Thymus (tissue), 2 donors: ENCODE data around the gene TSG101. TPM values are rescaled to one million over a fixed set of nuclear protein-coding genes. Genes with fewer than 3 reads are reported as not detected.

Source experiments
- polyA plus RNA-seq: library from polyadenylated mRNA; stranded (reverse); fragments of 200-250 nt; gene quantifications from one replicate; pipeline ENCODE4 v1.2.3, GENCODE V29; 2013
- total RNA-seq: library from RNA; stranded (reverse); fragments of 120-200 nt; gene quantifications from one replicate; pipeline ENCODE4 v1.2.4, GENCODE V29; 2013
- donor health status: healthy.

Gene TSG101
- total and polyA plus RNA-seq, 2 donors, result 54.2 to 77.7 TPM

Other genes starting within 250 kb of the TSG101 start
- 29.7 TPM for gene HPS5, start 204.8 kb downstream of the TSG101 start, total RNA-seq
- 20.2 TPM for gene HPS5, start 204.8 kb downstream of the TSG101 start, polyA plus RNA-seq
- gene GTF2H1, start 204.4 kb downstream of the TSG101 start, total RNA-seq, result 38.9 TPM
- 35.4 TPM for gene GTF2H1, start 204.4 kb downstream of the TSG101 start, polyA plus RNA-seq
- 581 TPM for gene LDHA, start 132.4 kb downstream of the TSG101 start, total RNA-seq
- 364 TPM for gene LDHA, start 132.4 kb downstream of the TSG101 start, polyA plus RNA-seq
- not detected for gene LDHC, start 114.6 kb downstream of the TSG101 start, total RNA-seq
- 0.16 TPM for gene LDHC, start 114.6 kb downstream of the TSG101 start, polyA plus RNA-seq
- gene LDHAL6A, start 71.1 kb downstream of the TSG101 start, total RNA-seq, result not detected
- gene LDHAL6A, start 71.1 kb downstream of the TSG101 start, polyA plus RNA-seq, result 0.07 TPM
- gene UEVLD, start 61.8 kb upstream of the TSG101 start, total RNA-seq, result 10.1 TPM
- gene UEVLD, start 61.8 kb upstream of the TSG101 start, polyA plus RNA-seq, result 8.5 TPM
- 1.5 TPM for gene MISFA, start 72.8 kb upstream of the TSG101 start, total RNA-seq
- gene MISFA, start 72.8 kb upstream of the TSG101 start, polyA plus RNA-seq, result 0.78 TPM
- gene SPTY2D1, start 107.4 kb upstream of the TSG101 start, total RNA-seq, result 10.2 TPM
- 6.5 TPM for gene SPTY2D1, start 107.4 kb upstream of the TSG101 start, polyA plus RNA-seq
- gene TMEM86A, start 171.8 kb upstream of the TSG101 start, total RNA-seq, result 1.9 TPM
- 1.9 TPM for gene TMEM86A, start 171.8 kb upstream of the TSG101 start, polyA plus RNA-seq
- 0.38 TPM for gene IGSF22, start 199.2 kb upstream of the TSG101 start, total RNA-seq
- 0.57 TPM for gene IGSF22, start 199.2 kb upstream of the TSG101 start, polyA plus RNA-seq